Measurements from ENCODE around the gene PIWIL1.

- TF ChIP-seq CTCF (IDR thresholded peaks at IDR 0.05): no peak
- TF ChIP-seq POLR2A (IDR thresholded peaks at IDR 0.05): no peak
These were observed 47.5 kb downstream of the PIWIL1 start for GRCh38 chr12:130385193-130385592.
